Hindlimb muscle (tissue), 1 donor: Measurements from ENCODE around the gene NUP98. TPM values are rescaled to one million over a fixed set of nuclear protein-coding genes. Genes with fewer than 3 reads are reported as not detected.

Source experiments
- DNase-seq: peaks from one replicate; pipeline ENCODE4 v3.0.0-alpha.2; 2013
- polyA plus RNA-seq: library from polyadenylated mRNA; unstranded; fragments of 120-200 nt; gene quantifications from one replicate; pipeline ENCODE4 v1.2.1, GENCODE V29; 2013; ENCODE audit not compliant: insufficient read length

Gene NUP98
- polyA plus RNA-seq, 1 donor: 40.1 TPM

DNA sequence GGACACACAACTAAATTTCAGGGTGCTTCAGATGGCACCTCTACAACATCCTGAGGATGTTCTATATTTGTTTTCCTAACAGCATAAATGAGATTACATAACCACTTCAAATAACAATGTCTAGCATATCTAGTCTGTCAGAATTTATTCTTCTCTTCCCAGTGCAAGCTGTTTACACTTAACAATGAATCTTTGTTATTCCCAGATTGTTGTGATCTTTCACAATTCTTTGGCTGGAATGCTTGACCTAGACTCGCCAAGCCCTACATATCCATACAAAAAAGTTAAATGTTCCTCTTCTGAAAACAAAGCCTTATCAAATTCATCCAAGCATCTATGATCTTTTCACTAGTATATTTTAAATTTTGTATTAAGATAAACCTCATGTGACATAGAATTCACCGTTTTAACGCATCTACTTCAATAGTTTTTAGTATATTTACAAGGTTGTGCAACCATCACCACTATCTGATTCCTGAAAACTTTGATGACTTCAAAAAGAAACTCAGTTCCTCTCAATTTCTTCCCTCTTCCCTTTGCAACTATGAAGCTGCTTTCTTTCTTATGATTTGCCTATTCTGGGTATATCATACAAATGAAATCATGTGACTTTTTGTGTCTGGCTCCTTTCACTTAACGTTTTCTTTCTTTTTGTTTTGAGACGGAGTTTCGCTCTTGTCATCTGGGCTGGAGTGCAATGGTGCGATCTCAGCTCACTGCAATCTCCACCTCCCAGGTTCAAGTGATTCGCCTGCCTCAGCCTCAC is 64.5 kb downstream of the NUP98 start:
- DNase-seq: no peak

DNA sequence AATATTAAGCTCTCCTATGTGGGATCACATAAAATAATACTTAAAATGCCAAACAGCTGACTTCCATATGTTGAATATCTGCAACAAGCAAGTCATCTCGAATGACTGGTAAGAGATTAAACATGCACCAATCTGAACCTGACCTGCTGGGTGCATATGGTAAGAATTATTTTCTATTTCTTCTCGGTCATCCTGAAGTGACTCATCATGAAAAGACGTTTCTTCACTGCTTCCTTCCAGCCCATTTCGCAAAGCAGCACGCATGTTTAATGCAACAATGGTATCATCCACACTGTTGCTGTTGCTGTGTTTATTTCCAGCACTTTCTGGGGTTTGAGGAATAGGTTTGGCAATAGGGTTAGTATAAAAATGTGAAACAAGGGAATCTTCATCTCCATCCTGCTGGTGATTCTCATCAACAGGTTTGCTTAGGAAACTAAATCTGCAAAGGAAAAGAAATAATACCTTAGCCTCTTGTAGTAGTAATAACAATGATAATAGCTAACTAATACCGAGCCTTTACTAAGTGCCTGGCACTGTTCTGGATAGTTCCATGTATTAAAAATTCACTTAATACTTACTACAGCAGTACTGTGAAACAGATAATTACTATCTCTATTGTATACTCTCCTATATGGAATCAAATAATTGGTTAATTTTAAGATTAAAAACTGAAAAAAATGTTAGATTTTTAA is 74.2 kb downstream of the NUP98 start:
- DNase-seq: no peak

DNA sequence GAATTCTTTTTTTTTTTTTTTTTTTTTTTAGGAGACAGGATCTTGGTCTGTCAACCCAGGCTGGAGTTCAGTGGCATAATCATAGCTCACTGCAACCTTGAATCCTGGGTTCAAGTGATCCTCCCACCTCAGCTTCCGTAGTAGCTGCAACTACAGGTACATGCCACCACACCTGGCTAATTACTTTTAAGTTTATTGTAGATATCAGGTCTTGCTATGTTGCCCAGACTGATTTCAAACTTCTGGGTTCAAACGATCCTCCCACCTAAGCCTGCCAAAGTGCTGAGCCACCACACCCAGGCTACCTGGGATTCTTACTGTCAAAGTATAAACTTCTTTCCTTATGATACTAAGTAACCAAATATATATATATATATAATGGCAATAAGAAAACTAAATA is 75.3 kb downstream of the NUP98 start:
- no peak for DNase-seq

DNA sequence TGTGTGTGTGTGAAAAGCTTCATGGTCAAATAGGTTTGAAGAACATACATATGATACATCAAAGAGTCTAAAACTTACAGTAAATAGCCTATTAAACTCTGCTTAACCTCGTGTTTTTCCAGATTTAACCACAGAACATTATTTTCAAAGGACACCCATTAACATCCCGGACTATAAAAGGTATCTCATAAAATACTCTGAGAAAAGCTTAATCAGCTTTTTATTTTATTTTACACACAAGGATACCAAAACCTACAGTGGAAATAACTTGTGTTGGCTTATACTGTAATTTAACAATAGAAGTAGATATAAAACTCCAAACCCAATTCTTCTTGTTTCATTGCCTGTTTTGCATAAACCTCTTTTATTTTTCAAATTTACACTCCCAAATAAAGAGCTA is 76.4 kb downstream of the NUP98 start:
- DNase-seq: no peak

DNA sequence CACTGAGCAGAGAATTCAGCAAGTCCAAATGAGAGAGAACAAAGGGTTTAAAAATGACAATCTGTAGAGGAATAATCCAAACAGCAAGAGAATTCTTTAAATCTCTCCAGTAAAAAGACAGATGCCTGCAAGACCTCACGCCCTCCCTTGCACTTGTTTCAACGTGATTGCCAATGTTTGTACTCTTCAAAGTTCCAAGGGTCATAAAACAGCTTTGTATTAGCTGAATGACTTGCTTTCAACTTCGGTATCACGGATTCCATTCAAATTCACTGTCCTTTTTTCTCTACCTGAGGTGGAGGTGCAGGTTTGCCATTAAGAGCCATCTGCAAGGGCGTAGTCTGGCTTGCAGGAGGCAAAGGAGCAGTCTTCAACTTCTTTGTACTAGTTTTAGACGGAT is 85.1 kb downstream of the NUP98 start:
- DNase-seq: no peak

DNA sequence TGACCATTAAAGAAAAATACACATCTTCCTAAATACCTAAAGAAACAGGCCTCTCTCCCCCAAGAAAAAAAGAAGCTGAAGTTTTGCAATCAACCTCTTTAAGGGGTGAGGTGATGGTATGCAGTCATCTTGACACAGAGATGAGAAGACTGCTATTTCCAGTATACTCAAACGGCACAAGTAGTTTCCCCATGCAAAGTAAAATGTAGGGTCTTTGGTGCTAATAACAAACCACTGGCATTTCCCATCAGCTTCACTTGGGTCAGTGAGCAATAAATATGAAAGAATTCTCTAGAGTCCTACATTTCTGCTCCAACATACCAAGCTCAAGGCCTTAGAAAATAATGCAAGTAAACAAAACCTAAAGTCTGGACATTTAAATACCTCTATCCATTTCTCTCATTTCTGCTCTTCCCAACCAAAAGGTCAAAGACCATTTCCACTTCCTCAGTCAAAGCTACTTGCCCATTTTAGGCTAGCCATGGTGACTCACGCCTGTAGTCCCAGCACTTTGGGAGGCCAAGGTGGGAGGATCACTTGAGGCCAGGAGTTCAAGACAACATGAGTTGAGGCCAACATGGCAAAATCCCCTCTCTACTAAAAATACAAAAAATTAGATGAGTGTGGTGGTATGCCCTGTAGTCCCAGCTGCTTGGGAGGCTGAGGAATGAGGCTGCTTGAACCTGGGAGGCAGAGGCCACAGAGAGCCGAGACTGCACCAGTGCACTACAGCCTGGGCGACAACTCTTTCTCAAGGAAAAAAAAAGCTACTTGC is 86.7 kb downstream of the NUP98 start:
- no peak for DNase-seq

DNA sequence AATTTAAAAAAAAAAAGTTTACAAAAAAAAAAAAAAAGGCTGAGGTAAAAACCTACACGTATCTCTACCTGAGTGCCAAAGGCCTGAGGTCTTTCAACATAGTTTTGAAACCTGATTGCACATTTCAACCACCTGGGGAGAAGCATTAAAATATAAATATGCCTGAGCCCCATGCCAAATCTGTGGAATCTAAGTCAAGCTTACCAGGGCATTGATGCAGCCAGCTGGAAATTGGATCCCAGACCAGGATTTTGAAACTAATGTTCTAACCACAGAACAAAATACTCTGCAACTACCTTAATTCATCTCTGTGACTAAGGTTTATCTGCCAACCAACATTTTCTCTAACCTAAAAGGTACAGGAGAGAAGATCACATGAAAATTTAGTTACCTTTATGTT is 87.4 kb downstream of the NUP98 start:
- no peak for DNase-seq

DNA sequence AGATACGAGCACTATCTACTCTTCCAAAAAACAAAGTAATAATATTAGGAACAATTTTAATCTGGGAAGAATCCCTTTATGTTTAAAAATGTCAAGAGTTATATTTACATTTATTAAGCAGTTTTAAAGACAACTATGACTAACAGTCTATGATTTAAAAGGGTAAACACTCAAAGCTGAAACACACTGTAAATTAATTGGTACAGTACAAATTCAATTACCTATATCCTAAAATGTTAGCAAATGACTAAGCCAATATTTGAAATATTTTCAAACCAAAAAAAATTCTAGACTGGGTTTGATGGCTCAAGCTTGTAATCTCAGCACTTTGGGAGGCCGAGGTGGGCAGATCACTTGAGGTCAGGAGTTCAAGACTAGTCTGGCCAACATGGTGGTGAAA is 90.2 kb downstream of the NUP98 start:
- no peak for DNase-seq

DNA sequence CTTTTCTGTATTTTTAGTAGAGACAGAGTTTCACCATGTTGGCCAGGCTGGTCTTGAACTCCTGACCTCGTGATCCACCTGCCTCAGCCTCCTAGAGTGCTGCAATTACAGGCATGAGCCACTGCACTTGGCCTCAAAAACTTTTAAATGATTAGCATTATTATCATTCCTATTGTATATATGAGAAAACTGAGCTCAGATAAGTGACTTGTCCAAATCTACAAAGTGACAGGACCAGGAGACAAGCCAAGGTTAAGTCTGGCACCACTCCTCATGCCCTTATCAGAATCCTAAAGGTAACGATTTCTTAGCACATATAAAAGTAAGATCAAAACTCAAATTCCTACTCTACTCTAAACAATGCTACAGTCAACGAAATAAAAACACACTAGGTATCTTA is 94.0 kb downstream of the NUP98 start:
- no peak for DNase-seq

DNA sequence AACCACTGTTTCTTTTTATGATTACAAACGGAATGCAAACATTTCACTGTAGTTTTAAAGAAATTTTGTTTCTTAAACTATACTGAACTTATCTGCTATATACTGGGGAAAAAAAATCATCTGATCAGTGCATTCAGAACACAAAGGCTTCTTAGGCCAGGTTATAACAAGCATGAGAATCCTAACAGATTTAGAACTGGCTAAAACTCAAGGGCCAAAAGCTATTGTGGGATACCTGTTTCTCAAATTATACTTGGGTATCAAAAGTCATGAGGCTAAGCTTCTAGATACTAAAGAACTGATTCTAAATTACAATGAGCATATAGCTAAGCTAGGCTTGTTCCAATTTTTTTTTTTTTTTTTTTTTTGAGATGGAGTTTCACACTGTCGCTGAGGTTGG is 96.4 kb downstream of the NUP98 start:
- DNase-seq: no peak

DNA sequence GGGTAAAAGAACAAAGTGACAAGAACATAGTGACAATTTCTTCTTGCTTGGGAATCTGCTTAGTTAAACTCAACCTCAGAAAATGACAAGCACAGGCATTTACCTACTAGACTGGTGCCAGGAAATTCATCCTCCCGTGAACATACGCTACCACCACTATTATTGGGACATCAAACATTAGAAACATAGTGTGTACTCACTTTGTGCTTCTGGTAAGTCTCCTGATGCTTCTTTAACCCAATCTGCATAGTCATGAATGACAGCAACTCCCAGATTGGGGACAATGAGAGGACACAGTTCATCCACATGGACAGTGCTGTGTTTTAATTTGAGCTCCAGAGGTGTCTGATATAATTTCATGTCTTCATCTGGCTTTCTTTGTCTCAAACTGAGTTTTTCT is 96.9 kb downstream of the NUP98 start:
- no peak for DNase-seq

DNA sequence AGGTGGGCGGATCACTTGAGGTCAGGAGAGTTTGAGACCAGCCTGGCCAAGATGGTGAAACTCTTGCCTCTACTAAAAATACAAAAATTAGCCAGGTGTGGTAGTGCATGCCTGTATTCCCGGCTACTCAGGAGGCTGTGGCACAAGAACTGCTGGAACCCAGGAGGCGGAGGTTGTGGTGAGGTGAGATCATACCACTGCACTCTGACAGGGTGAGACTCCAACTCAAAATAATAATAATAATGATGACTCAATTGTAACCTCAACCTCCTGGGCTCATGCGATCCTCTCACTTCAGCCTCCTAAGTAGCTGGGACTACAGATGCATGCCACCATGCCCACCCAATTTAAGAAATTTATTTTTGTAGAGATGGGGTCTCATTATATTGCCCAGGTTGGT is 110.6 kb downstream of the NUP98 start:
- DNase-seq: no peak

DNA sequence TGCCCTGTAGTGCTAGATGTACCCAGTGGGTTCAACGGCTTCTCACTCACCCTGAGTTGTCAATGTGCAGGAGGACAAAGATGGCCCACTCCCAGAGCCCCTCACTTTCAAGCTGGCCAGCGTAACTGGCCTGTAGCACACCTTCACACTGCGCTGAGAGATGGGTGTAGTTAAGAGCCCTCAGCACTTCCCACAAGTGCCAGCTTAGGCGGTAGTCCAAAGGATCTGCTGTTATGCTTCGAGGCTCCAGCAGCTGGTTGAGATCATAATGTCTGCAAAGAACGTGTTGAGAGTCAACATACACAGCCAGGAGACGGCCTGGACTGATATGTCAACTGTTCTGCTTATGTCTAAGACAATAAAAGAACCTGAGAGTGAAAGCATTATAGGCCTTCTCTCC is 111.4 kb downstream of the NUP98 start:
- no peak for DNase-seq

DNA sequence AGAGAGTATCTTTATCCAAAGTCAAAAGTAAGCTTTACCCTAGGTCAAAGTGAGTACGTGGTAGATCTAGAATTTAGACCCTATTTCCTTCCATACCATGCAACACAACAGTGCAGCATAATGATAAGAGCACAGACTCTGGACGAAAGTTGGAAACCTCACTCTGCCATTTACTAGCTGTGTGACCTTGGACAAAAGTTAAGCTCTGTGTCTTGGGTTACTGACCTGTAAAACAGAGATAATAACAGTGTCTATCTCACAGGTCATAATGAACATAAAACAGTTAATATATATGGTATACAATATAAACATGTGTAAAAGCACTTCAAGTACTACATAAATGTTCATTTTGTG is 112.6 kb downstream of the NUP98 start:
- no peak for DNase-seq

DNA sequence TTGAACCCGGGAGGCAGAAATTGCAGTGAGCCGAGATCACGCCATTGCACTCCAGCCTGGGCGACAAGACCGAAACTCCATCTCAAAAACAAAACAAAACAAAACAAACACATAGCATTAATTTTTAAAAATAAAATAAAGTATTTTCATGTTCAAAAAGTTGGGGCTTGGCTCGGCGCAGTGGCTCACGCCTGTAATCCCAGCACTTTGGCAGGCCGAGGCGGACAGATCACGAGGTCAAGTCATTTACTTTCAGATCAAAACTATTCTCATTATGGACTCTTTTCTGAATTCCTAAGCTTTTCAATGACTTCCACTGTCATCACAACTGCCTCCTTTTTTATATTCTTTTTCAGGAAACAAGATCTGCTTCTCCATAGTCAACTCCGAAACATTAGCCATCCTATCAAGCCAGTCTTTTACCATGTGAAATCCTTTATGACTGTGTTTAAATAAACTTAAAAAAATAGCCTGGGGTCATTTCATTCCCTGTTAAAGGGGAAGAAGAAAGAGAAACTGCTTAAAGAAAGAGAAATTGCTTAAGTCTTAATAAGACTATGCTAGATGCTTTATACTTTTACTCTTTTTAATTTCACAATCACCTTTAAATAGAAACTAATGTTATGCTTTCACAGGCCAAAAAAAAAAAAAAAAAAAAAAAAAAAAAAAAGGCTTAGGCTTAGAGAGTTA is 113.1 kb downstream of the NUP98 start:
- no peak for DNase-seq

DNA sequence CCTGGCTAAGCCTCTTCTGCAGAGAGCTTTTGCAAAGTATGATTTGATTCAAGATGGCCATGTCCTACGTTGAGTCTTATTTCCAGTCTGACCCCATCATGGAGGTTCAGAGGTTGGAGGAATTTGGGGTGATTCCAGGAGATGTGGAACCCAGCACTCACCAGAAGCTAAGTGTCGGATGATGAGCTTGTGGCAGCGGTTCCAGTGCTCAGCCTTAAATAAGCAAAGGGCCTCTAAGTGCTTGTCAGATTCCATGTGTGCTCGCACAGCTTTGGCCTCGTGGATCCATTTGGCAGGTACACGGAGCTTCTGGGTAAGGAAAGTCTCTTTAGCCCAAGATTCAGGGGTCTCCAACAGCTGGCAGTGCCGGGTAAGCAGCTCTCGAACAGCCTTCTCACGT is 114.3 kb downstream of the NUP98 start:
- DNase-seq: no peak

DNA sequence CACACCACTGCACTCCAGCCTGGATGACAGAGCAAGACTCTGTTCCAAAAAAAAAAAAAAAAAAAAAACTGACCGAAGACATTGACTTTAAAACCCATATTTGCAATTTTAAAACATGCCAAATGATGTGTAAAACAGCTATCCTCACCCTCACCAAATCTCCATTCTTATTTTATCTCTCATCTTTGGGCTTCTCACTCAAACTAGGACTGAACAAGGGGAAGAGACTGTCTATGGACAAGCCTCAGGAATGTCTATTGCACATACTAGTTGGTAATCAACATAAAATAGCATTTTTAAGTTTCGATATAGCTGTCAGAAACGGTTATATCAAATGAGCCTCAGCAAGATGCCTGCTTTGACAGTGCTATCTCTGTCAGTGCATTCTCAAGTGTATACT is 118.3 kb downstream of the NUP98 start:
- DNase-seq: no peak

DNA sequence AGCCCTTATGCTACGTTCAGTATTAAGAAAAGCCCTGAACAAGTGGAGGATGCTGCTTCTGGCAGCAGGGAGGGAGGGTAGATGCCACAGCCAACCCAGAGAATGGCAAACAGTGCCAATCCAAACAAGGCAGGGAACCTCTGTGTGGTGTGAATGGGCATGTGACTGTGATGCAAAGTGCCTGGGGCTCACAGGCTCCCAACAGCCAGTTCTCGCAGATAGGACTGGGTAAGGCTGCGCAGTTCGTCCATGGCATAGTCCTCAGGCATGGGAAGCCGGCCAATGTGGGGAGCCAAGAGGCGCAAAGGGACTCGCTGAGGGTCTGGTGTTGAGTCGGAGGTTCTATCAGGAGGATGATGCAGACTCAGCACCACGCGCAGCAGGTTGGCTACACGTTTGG is 121.4 kb downstream of the NUP98 start:
- no peak for DNase-seq

DNA sequence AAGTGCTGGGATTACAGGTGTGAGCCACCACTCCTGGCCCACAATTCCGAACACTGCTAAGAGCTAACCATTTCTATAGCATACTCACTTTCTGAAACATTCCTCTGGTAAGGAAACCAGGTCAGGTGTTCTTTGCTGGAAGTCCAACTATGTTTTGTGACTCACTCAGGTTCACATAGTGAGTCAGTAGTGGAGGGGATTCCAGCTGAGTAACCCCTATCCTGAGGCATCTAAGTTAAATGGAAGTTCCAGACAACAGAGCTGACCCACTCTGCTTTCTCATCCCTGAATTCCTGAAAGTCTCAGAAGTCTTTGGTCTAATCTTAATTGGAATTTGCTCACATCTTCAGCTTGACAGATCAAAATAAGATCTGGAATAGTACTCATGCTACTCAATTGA is 123.2 kb downstream of the NUP98 start:
- no peak for DNase-seq

DNA sequence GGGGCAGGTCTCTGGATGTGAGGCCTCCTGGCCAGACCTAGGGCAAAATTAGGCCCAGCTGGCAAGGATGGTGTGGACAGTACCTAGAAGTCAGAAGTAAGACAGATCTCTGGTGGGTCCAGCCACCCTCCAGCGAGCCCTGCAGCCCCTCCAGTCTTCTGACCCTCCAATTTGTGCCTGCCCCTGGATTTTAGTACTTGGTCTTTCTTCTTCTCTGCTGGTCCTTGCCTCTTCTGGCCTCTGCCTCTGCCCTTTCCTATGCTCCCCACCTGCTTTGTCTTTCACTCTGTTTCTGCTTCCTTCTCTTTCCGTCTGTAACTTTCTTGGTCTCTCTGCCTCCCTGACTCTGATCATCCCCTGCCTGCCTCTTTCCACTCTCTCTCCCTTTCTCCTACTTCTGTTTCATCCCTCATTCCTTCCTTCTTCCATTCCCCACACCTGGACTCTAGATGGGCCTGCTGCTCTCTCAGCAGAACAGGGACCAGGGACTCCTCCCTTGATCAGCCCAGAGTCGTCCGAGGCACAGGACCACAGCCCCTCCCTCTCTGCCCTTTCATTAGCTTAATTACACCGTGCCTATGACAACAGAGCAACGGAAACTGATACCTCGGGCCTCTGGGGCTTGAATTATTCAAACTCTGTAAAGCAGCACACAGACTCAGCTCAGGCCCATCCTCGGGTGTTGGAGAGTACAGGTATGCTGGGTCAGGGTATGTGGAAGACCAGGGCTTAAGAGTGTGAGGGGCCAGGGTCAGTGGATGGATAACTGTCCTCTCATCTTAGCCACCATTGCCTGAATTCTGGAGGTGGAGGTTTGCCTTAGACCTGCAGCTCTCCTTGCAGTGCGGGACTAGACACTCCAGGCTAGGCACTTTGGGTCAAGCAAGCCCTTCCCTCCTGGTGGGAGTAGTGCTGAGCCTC is 125.8 kb downstream of the NUP98 start, which contains the start of gene CHRNA10:
Gene CHRNA10 (minus strand): TSS at position 51 of the 921 bp plus-strand sequence. CDS start 72 bp downstream, outside the sequence.
- no peak for DNase-seq

DNA sequence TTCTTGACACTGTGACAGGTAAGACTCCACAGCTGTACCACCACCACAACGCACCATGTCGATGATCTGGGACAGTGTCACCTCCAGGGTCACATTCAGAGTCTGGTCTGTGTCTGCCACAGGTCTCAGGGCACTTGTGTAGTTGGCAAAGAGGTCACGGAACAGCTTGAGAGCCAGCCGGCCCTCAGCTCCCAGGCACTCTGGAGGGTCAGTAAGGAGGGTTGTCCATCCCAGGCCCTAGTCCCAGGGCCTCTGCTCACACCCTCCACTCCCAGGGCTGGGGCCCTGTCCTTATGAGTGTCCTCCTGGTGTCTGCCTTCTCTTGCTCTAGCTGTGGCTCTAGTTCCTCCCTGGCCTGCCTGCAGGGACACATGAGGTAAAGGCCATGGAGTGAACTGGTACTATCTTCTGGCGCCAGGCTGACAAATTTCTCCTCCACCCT is 127.6 kb downstream of the NUP98 start:
- DNase-seq: no peak

DNA sequence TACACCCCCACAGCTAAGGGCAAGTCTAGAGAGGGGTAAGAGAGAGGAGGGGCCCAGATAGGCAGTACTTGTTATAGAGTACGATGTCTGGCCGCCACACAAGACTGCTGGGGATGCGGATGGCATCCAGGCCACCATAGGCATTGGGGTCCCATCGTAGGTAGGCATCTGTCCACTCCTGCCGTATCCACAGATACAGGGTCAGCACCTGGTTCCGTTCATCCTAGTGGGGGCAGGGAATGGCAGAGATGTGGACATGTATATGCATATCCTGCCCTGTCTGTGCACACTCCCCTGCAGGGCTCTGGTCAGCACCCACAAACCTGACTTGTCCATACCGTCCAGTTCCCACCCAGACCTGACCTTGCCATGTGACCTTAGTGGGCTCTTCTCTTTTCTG is 128.2 kb downstream of the NUP98 start:
- no peak for DNase-seq
